OCI-LY3 (cell line): ENCODE data around the gene UBLCP1.

Experiments
- CTCF ChIP-seq: fragments of 200-600, 300-600 bp; sonication (generic); IDR thresholded peaks from 2 replicates; pipeline ENCODE4 v1.5.1; 2014; ENCODE audit warnings: antibody characterized with exemption, low read length, low read depth
- EZH2phosphoT487 ChIP-seq: fragments of 200-600 bp; shearing (Covaris generic); IDR thresholded peaks from 2 replicates; pipeline ENCODE4 v1.6.1; 2018; ENCODE audit warnings: antibody characterized with exemption, mixed run types, low read depth

- TF ChIP-seq CTCF (no peak), EZH2phosphoT487 (no peak)
Measured at GRCh38 chr5:159240301-159240870, 22.7 kb upstream of the UBLCP1 start.
